B cell (primary cell): Measurements from ENCODE around the gene OCIAD2. TPM values are rescaled to one million over a fixed set of nuclear protein-coding genes. Genes with fewer than 3 reads are reported as not detected.

Experiments used
- ATAC-seq: fragments of 200-7000 bp; cut with Tn5 transposase; one replicate; pipeline ENCODE4 v1.10.0; 2021; ENCODE audit warnings: low read depth, mild to moderate bottlenecking, moderate number of reproducible peaks, moderate library complexity
- CTCF ChIA-PET: fragments of 350-600 bp; sonication (Branson Sonifier 250); formaldehyde crosslinking; loops from one replicate; lab custom pipeline; 2021; ENCODE audit warnings: antibody characterized with exemption, inconsistent platforms; lab: Charles Lee
- POLR2A ChIA-PET: fragments of 350-600 bp; sonication (Branson Sonifier 250); formaldehyde crosslinking; loops from one replicate; lab custom pipeline; 2021; ENCODE audit warnings: antibody characterized with exemption; lab: Charles Lee
- DNase-seq: peaks from one replicate; pipeline ENCODE4 v3.0.0; 2013
- H2AFZ ChIP-seq: 2 replicates; pipeline ENCODE4 v1.6.1; 2012; ENCODE audit warnings: mild to moderate bottlenecking, low read depth, low read length; ENCODE audit not compliant: insufficient read depth, poor library complexity, severe bottlenecking
- H3K27ac ChIP-seq, 2 donors: 1 replicate in 1 of 2; 2 replicates in 1 of 2; pipeline ENCODE4 v1.5.1; 2012 to 2013; ENCODE audit warnings: low read length in 2 of 2, mild to moderate bottlenecking in 2 of 2, moderate library complexity in 1 of 2
- H3K27me3 ChIP-seq, 4 experiments: fragments of 200-600 bp in 1 of 4; sonication (generic) in 1 of 4; replicated peaks in 1 of 4; 1 replicate in 2 of 4; 2 replicates in 2 of 4; pipeline versions ENCODE4 v1.6.1 to v1.7.0; 2013 to 2016; ENCODE audit warnings: low read length in 3 of 4, mild to moderate bottlenecking in 2 of 4, mixed read lengths in 1 of 4, moderate library complexity in 1 of 4; ENCODE audit not compliant: insufficient read depth in 4 of 4, control insufficient read depth in 3 of 4; ENCODE audit errors: control extremely low read depth in 1 of 4
- H3K36me3 ChIP-seq, 2 experiments: replicated peaks in 1 of 2; 1 replicate in 1 of 2; 2 replicates in 1 of 2; pipeline versions ENCODE4 v1.6.1 to v1.7.1; 2013; ENCODE audit warnings: low read length in 1 of 2; ENCODE audit not compliant: insufficient read depth in 2 of 2, control insufficient read depth in 1 of 2; ENCODE audit errors: control extremely low read depth in 1 of 2, extremely low read depth in 1 of 2
- H3K4me1 ChIP-seq, 2 donors: fragments of 200-600 bp in 1 of 2; sonication (generic) in 1 of 2; 1 replicate in 1 of 2; 2 replicates in 1 of 2; pipeline versions ENCODE4 v1.5.1 to v1.6.1; 2013 to 2017; ENCODE audit warnings: low read length in 2 of 2; ENCODE audit not compliant: control insufficient read depth in 2 of 2, insufficient read depth in 2 of 2
- H3K4me2 ChIP-seq: replicated peaks from 2 replicates; pipeline ENCODE3; 2012; ENCODE audit warnings: mild to moderate bottlenecking, low read depth, low read length; ENCODE audit not compliant: poor library complexity, severe bottlenecking
- H3K4me3 ChIP-seq, 5 experiments: fragments of 200-600 bp in 1 of 5; sonication (generic) in 1 of 5; 1 replicate in 3 of 5; 2 replicates in 2 of 5; pipeline versions ENCODE4 v1.5.1 to v1.7.0; 2011 to 2016; ENCODE audit warnings: low read length in 4 of 5, mild to moderate bottlenecking in 4 of 5, low read depth in 2 of 5, control low read depth in 1 of 5, moderate library complexity in 1 of 5; ENCODE audit not compliant: insufficient read depth in 1 of 5; ENCODE audit errors: control extremely low read depth in 1 of 5, extremely low read depth in 1 of 5
- H3K79me2 ChIP-seq: fragments of 200-600 bp; sonication (generic); one replicate; pipeline ENCODE4 v1.6.0; 2016; ENCODE audit warnings: low read length; ENCODE audit not compliant: control insufficient read depth, insufficient read depth
- H3K9ac ChIP-seq: fragments of 200-600 bp; sonication (generic); 2 replicates; pipeline ENCODE4 v1.6.1; 2017; ENCODE audit warnings: mild to moderate bottlenecking, low read length, moderate library complexity
- H3K9me3 ChIP-seq, 3 donors: one replicate each; pipeline versions ENCODE4 v1.6.1 to v1.7.1; 2013; ENCODE audit warnings: low read length in 2 of 3; ENCODE audit not compliant: control insufficient read depth in 2 of 3, insufficient read depth in 1 of 3; ENCODE audit errors: control extremely low read depth in 1 of 3
- H4K20me1 ChIP-seq: 2 replicates; pipeline ENCODE4 v1.6.0; 2012; ENCODE audit warnings: mild to moderate bottlenecking, low read length; ENCODE audit not compliant: insufficient read depth, control insufficient read depth, poor library complexity, severe bottlenecking
- H3K27ac Mint-ChIP-seq: one replicate; pipeline ENCODE4 v1.8.0; 2021; ENCODE audit warnings: mixed read lengths
- H3K27me3 Mint-ChIP-seq: one replicate; pipeline ENCODE4 v1.8.0; 2021; ENCODE audit warnings: mixed read lengths
- H3K4me1 Mint-ChIP-seq: one replicate; pipeline ENCODE4 v1.8.0; 2021; ENCODE audit warnings: mixed read lengths
- H3K4me3 Mint-ChIP-seq: one replicate; pipeline ENCODE4 v1.8.0; 2021; ENCODE audit warnings: mixed read lengths
- H3K9me3 Mint-ChIP-seq: one replicate; pipeline ENCODE4 v1.8.0; 2022; ENCODE audit warnings: mixed read lengths; ENCODE audit not compliant: insufficient read depth
- CTCF ChIP-seq: fragments of 200-600 bp; IDR thresholded peaks from one replicate; pipeline ENCODE4 v1.8.0; 2022; ENCODE audit warnings: antibody characterized with exemption, mild to moderate bottlenecking
- EZH2 ChIP-seq: IDR thresholded peaks from 2 replicates; pipeline ENCODE4 v1.6.1; 2012; ENCODE audit warnings: borderline replicate concordance, low read depth, mild to moderate bottlenecking, moderate library complexity, low read length; ENCODE audit not compliant: insufficient read depth, poor library complexity, severe bottlenecking
- WGBS: methylation state at CpG from one replicate; pipeline ENCODE4 v1.1.5; 2013; ENCODE audit warnings: missing lambda C conversion rate; ENCODE audit not compliant: insufficient coverage; 5-methylcytosine and 5-hydroxymethylcytosine counted together
- intact Hi-C: fragments of 100-400 bp; cut with micrococcal nuclease; formaldehyde crosslinking; loops from one replicate; pipeline ENCODE4 v1.10.0; 2022
- polyA plus RNA-seq: library from polyadenylated mRNA; depleted of rRNA; stranded (reverse); fragments of >200 nt; gene quantifications from 2 replicates; pipeline ENCODE4 v1.2.3, GENCODE V29; 2012
- total RNA-seq, 2 donors: library from RNA; stranded (reverse); fragments of 120-200 nt in 1 of 2; gene quantifications; 1 replicate in 1 of 2; 2 replicates in 1 of 2; pipeline versions ENCODE4 v1.2.3 to v1.2.4, GENCODE V29; 2013 to 2022

Gene OCIAD2
- total and polyA plus RNA-seq, 2 donors (not counting 1 experiment from before 2014, with no cell fraction given), result 39.3 to 47.9 TPM

- peaks cover 0 to 6% (median 0%) of the 10 kb centered on the region in 3 donors for H3K9me3 ChIP-seq
- ATAC-seq (no peak), DNase-seq (no peak)
- no peak overlapping the region for H3K27ac ChIP-seq
- no peaks in the 10 kb centered on the region for H3K9me3 Mint-ChIP-seq
- H3K4me1 Mint-ChIP-seq, result no peaks in the 10 kb centered on the region
- intact Hi-C loops, result no loop called here
- no peaks in the 10 kb centered on the region for H3K36me3 ChIP-seq
- H3K27me3 ChIP-seq, result peaks cover 0 to 9% (median 4%) of the 10 kb centered on the region in 4 experiments
- H3K4me2 ChIP-seq, result no peak overlapping the region
- no peak for TF ChIP-seq CTCF
- no peak for TF ChIP-seq EZH2
- no peaks in the 10 kb centered on the region for H3K79me2 ChIP-seq
- no peak overlapping the region for H3K27ac Mint-ChIP-seq
- H3K4me1 ChIP-seq, result no peaks in the 10 kb centered on the region
- ChIA-PET CTCF (no interaction called here), POLR2A (no interaction called here)
- peaks cover 33% of the 10 kb centered on the region for H3K27me3 Mint-ChIP-seq
- H3K9ac ChIP-seq, result no peak overlapping the region
- no peaks in the 10 kb centered on the region for H4K20me1 ChIP-seq
- no peak overlapping the region for H2AFZ ChIP-seq
- no peak overlapping the region for H3K4me3 Mint-ChIP-seq
- H3K4me3 ChIP-seq, result no peak overlapping the region
These were observed 42.5 kb upstream of the OCIAD2 start for GRCh38 chr4:48949086-48949485.

GRCh38 chr4:48947731-48948130 is 41.2 kb upstream of the OCIAD2 start:
- intact Hi-C loops, result no loop called here
- ATAC-seq (no peak), DNase-seq (no peak)
- no peak overlapping the region for H3K4me3 ChIP-seq
- no peaks in the 10 kb centered on the region for H4K20me1 ChIP-seq
- peaks cover 0 to 10% (median 4%) of the 10 kb centered on the region in 4 experiments for H3K27me3 ChIP-seq
- Mint-ChIP-seq H3K27ac (no peak overlapping the region), H3K9me3 (no peaks in the 10 kb centered on the region), H3K4me1 (no peaks in the 10 kb centered on the region), H3K27me3 (peaks cover 40% of the 10 kb centered on the region), H3K4me3 (no peak overlapping the region)
- H2AFZ ChIP-seq, result no peak overlapping the region
- H3K9ac ChIP-seq, result no peak overlapping the region
- H3K4me2 ChIP-seq, result no peak overlapping the region
- no peak for TF ChIP-seq EZH2
- TF ChIP-seq CTCF, result no peak
- H3K27ac ChIP-seq, result no peak overlapping the region
- ChIA-PET CTCF (no interaction called here), POLR2A (no interaction called here)
- H3K4me1 ChIP-seq, result no peaks in the 10 kb centered on the region
- no peaks in the 10 kb centered on the region for H3K79me2 ChIP-seq
- H3K36me3 ChIP-seq, result no peaks in the 10 kb centered on the region
- no CpG with 5 or more reads among the region's 1 CpG for WGBS
- peaks cover 0 to 6% (median 0%) of the 10 kb centered on the region in 3 donors for H3K9me3 ChIP-seq
